Fibroblast of lung (primary cell): ENCODE measurements around the gene PHLDA2.
A peak's percentile ranks its signal among the peaks of the same experiment; 100 is the strongest.

Experiments used
- EZH2 ChIP-seq: IDR thresholded peaks from 2 replicates; pipeline ENCODE4 v1.5.1; 2012; ENCODE audit warnings: low read length, control low read depth, mild to moderate bottlenecking; ENCODE audit errors: missing control alignments
- TF ChIP-seq, protein P1 (sequence below), 2 donors: IDR thresholded peaks in 1 of 2; conservative IDR thresholded peaks in 1 of 2; 1 replicate in 1 of 2; 2 replicates in 1 of 2; pipeline ENCODE4 v1.5.1; 2011 to 2012; ENCODE audit warnings: low read length in 2 of 2, control low read depth in 1 of 2, inconsistent platforms in 1 of 2, low read depth in 1 of 2, mild to moderate bottlenecking in 1 of 2

DNA sequence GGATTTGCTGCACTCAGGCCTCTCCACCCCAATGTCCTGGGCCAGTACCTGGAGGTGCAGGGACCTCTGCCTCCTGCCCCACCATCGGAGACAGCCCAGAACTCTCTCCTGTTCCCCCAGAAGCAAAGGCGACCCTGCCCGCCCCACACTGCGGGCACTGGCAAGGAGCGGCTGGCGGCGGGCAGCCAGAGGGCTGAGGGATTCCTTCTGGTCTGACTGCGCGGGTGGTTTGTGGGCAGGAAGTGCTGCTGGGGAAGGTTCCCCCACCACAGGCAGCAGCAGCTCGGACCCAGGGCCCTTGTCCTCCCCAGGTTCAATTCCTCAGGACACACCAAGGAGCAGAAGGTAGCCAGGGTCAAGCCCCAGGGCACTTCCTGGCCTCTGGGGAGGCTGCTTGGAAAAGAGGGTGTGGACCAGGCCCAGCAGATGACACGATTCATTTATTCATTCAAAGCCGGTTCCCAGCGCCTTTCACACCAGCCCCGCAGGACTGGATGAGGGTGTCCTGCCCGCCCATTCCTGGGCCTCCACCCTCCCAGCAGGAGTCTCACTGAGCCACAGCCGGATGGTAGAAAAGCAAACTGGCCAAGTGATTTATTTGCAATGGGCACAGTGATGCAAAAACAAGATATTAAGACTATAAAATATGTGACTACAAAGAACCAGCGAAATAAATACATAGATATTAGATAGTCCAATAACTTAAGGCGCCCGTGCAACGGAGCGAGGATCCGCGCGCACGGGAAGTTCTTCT lies 1.2 kb downstream of the PHLDA2 start:
- TF ChIP-seq EZH2 = no peak
- TF ChIP-seq, protein P1, sequence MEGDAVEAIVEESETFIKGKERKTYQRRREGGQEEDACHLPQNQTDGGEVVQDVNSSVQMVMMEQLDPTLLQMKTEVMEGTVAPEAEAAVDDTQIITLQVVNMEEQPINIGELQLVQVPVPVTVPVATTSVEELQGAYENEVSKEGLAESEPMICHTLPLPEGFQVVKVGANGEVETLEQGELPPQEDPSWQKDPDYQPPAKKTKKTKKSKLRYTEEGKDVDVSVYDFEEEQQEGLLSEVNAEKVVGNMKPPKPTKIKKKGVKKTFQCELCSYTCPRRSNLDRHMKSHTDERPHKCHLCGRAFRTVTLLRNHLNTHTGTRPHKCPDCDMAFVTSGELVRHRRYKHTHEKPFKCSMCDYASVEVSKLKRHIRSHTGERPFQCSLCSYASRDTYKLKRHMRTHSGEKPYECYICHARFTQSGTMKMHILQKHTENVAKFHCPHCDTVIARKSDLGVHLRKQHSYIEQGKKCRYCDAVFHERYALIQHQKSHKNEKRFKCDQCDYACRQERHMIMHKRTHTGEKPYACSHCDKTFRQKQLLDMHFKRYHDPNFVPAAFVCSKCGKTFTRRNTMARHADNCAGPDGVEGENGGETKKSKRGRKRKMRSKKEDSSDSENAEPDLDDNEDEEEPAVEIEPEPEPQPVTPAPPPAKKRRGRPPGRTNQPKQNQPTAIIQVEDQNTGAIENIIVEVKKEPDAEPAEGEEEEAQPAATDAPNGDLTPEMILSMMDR (conservative IDR thresholded peaks at IDR 0.05 in 1 of 2, IDR thresholded peaks at IDR 0.05 in 1 of 2; ENCODE audit: low read depth in 1 of 2, low read length in 2 of 2) = peak in 1 of 2 donors; percentile 13
